ENCODE data around the gene GRN.
"Not testable (repeated sequence)": the region's sequence is repeated elsewhere in the genome, so short reads cannot be mapped to it uniquely, and the experiment has no call there.

The GRN gene

GRCh38 chr17:44321246-44322120, 23.6 kb upstream of the GRN start:
- DNase-seq (ENCODE audit: low read depth, low spot score), result no peak

- no peak for DNase-seq (ENCODE audit: low read depth, low spot score)
These were observed 22.7 kb upstream of the GRN start for GRCh38 chr17:44322236-44322895.

GRCh38 chr17:44323359-44324091, 21.6 kb upstream of the GRN start:
- no peak for DNase-seq (ENCODE audit: low read depth, low spot score)

- DNase-seq (ENCODE audit: low read depth, low spot score), result no peak
These were observed 21.0 kb upstream of the GRN start for GRCh38 chr17:44324092-44324570.

GRCh38 chr17:44324571-44325275, 20.4 kb upstream of the GRN start, which contains the start of gene SLC25A39:
SLC25A39 (minus strand) TSS chr17:44324823; CDS start chr17:44323562, 1,261 bp downstream.
- peak; percentile 98 for DNase-seq (ENCODE audit: low read depth, low spot score)

- DNase-seq (ENCODE audit: low read depth, low spot score), result peak; percentile 98
These were observed 18.1 kb upstream of the GRN start for GRCh38 chr17:44326861-44327444.

- no peak for DNase-seq (ENCODE audit: low read depth, low spot score)
These were observed 17.2 kb upstream of the GRN start for GRCh38 chr17:44327715-44328449.

- not testable (repeated sequence) for DNase-seq (ENCODE audit: low read depth, low spot score)
These were observed 15.6 kb upstream of the GRN start for GRCh38 chr17:44329516-44329915.

GRCh38 chr17:44330263-44330662, 14.8 kb upstream of the GRN start:
- DNase-seq (ENCODE audit: low read depth, low spot score), result not testable (repeated sequence)

GRCh38 chr17:44331249-44331760, 13.8 kb upstream of the GRN start:
- peak; percentile 81 for DNase-seq (ENCODE audit: low read depth, low spot score)

GRCh38 chr17:44333371-44333770, 11.7 kb upstream of the GRN start:
- no peak for DNase-seq (ENCODE audit: low read depth, low spot score)

GRCh38 chr17:44334315-44334714, 10.8 kb upstream of the GRN start:
- DNase-seq (ENCODE audit: low read depth, low spot score), result no peak

- DNase-seq (ENCODE audit: low read depth, low spot score), result no peak
These were observed 10.4 kb upstream of the GRN start for GRCh38 chr17:44334727-44335126.

GRCh38 chr17:44335564-44335963, 9.5 kb upstream of the GRN start:
- no peak for DNase-seq (ENCODE audit: low read depth, low spot score)

GRCh38 chr17:44335968-44336367, 9.1 kb upstream of the GRN start:
- no peak for DNase-seq (ENCODE audit: low read depth, low spot score)

- no peak for DNase-seq (ENCODE audit: low read depth, low spot score)
These were observed 6.4 kb upstream of the GRN start for GRCh38 chr17:44338702-44339101.

GRCh38 chr17:44340553-44340952, 4.5 kb upstream of the GRN start:
- not testable (repeated sequence) for DNase-seq (ENCODE audit: low read depth, low spot score)

- DNase-seq (ENCODE audit: low read depth, low spot score), result no peak
These were observed 1.4 kb upstream of the GRN start for GRCh38 chr17:44343510-44344209.

- DNase-seq (ENCODE audit: low read depth, low spot score), result peak; percentile 69
These were observed 438 bp downstream of the GRN start for GRCh38 chr17:44345454-44346026.
